ENCODE measurements around the gene FGD6. TPM values are rescaled to one million over a fixed set of nuclear protein-coding genes. Genes with fewer than 3 reads are reported as not detected.

FGD6 gene
- total and polyA plus RNA-seq, 11 donors = 2.8 to 29.1 (median 18.5) TPM

GRCh38 chr12:95107362-95107761 lies 109.9 kb downstream of the FGD6 start:
- peaks cover 0 to 73% (median 43%) of the 10 kb centered on the region in 9 donors for H3K36me3 ChIP-seq
- intact Hi-C loops (cut with DNase I) = no loop called here
- TF ChIP-seq POLR2A (IDR thresholded peaks at IDR 0.05) = no peak
- TF ChIP-seq CTCF (IDR thresholded peaks at IDR 0.05) = no peak

GRCh38 chr12:95105540-95105939 lies 111.7 kb downstream of the FGD6 start:
- 89 to 95% (median 94%) methylated on average over 8 of the region's 8 CpGs for WGBS, 4 donors
- DNase-seq (no peak), ATAC-seq (no peak)
- peaks cover 0 to 7% (median 0%) of the 10 kb centered on the region in 12 donors for H3K4me1 ChIP-seq
- intact Hi-C loops (cut with DNase I) = no loop called here
- no peaks in the 10 kb centered on the region for H3K27me3 ChIP-seq
- peaks cover 0 to 61% (median 38%) of the 10 kb centered on the region in 9 donors for H3K36me3 ChIP-seq
- H3K27ac ChIP-seq = no peak overlapping the region
- H3K4me3 ChIP-seq = no peak overlapping the region
- no peaks in the 10 kb centered on the region for H3K9me3 ChIP-seq
- TF ChIP-seq CTCF (IDR thresholded peaks at IDR 0.05) (no peak), POLR2A (IDR thresholded peaks at IDR 0.05) (no peak)

More at GRCh38 chr12:95107362-95107761, 109.9 kb downstream of the FGD6 start:
- no peak for DNase-seq
- no peaks in the 10 kb centered on the region for H3K9me3 ChIP-seq
- no peaks in the 10 kb centered on the region for H3K27me3 ChIP-seq
- no peak overlapping the region for H3K4me3 ChIP-seq
- 88 to 91% (median 89%) methylated on average over 7 of the region's 7 CpGs for WGBS, 4 donors
- H3K4me1 ChIP-seq = peaks cover 0 to 7% (median 0%) of the 10 kb centered on the region in 12 donors
- no peak for ATAC-seq
- H3K27ac ChIP-seq = no peak overlapping the region

DNA sequence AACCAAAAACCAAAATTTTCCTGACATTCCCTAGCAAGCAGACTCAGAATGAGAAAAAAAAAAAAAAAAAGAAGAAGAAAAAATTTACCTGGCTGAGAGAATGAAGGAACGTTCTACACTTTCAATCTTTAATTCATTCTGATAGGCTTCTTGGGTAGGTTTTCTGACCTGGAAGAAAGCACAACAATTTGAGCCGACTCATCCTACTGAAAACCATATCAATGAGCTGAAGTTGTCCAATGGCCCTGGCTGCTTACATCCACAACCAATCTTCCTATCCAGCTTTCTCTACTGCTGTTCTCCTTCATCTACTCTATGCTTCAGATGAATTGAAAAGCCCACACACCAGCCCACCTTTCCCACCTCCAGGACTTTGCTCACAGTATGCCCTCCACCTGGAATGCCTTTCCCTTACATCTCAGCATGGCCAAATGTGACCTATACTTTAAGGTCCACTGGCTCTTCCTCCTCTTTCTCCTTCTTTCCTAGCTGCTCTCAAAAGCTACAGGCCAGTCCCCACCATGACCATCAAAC lies 112.3 kb downstream of the FGD6 start:
- no peaks in the 10 kb centered on the region for H3K27me3 ChIP-seq
- WGBS, 4 donors = 93 to 99% (median 95%) methylated on average over 2 of the region's 2 CpGs

More for the DNA sequence above, 112.3 kb downstream of the FGD6 start:
- intact Hi-C loops (cut with DNase I) = no loop called here
- Histone ChIP-seq H3K4me1 (peaks cover 0 to 7% (median 0%) of the 10 kb centered on the region in 12 donors), H3K4me3 (no peak overlapping the region), H3K36me3 (peaks cover 0 to 61% (median 38%) of the 10 kb centered on the region in 9 donors), H3K27ac (no peak overlapping the region), H3K9me3 (no peaks in the 10 kb centered on the region)
- DNase-seq (no peak), ATAC-seq (no peak)
- TF ChIP-seq POLR2A (IDR thresholded peaks at IDR 0.05) (no peak), CTCF (IDR thresholded peaks at IDR 0.05) (no peak)
